ES-I3 (cell line): ENCODE results near the gene RBBP8NL.
"Not testable (repeated sequence)": the region's sequence is repeated elsewhere in the genome, so short reads cannot be mapped to it uniquely, and the experiment has no call there.

ENCODE experiments used
- H3K36me3 ChIP-seq: 2 replicates; pipeline ENCODE4 v1.6.1; 2013; ENCODE audit warnings: mild to moderate bottlenecking, low read length, control low read depth, moderate library complexity; ENCODE audit not compliant: insufficient read depth
- H3K4me1 ChIP-seq: 2 replicates; pipeline ENCODE4 v1.6.1; 2013; ENCODE audit warnings: mild to moderate bottlenecking, control low read depth, low read length; ENCODE audit not compliant: insufficient read depth
- H3K9ac ChIP-seq: 2 replicates; pipeline ENCODE4 v1.6.1; 2013; ENCODE audit warnings: low read depth, mild to moderate bottlenecking, low read length, moderate library complexity
- H3K9me3 ChIP-seq: 2 replicates; pipeline ENCODE4 v1.6.1; 2013; ENCODE audit warnings: mild to moderate bottlenecking, low read length, moderate library complexity; ENCODE audit not compliant: control insufficient read depth, insufficient read depth

Gene RBBP8NL

GRCh38 chr20:62437927-62438326 is 10.6 kb upstream of the RBBP8NL start:
- H3K36me3 ChIP-seq, result no peaks in the 10 kb centered on the region
- no peak overlapping the region for H3K9ac ChIP-seq
- H3K9me3 ChIP-seq, result no peaks in the 10 kb centered on the region; the same call in 1 of the 2 replicates
- no peaks in the 10 kb centered on the region for H3K4me1 ChIP-seq

- H3K9me3 ChIP-seq, result no peaks in the 10 kb centered on the region; the same call in 1 of the 2 replicates
- H3K36me3 ChIP-seq, result no peaks in the 10 kb centered on the region
- H3K4me1 ChIP-seq, result no peaks in the 10 kb centered on the region
- H3K9ac ChIP-seq, result no peak overlapping the region
Observed at GRCh38 chr20:62437496-62437895, 10.2 kb upstream of the RBBP8NL start.

GRCh38 chr20:62436692-62437091 is 9.4 kb upstream of the RBBP8NL start:
- no peaks in the 10 kb centered on the region for H3K36me3 ChIP-seq
- no peak overlapping the region for H3K9ac ChIP-seq
- no peaks in the 10 kb centered on the region for H3K4me1 ChIP-seq
- no peaks in the 10 kb centered on the region; the same call in 1 of the 2 replicates for H3K9me3 ChIP-seq

- H3K4me1 ChIP-seq, result no peaks in the 10 kb centered on the region
- no peaks in the 10 kb centered on the region for H3K36me3 ChIP-seq
- H3K9me3 ChIP-seq, result no peaks in the 10 kb centered on the region; the same call in 1 of the 2 replicates
- H3K9ac ChIP-seq, result no peak overlapping the region
Observed at GRCh38 chr20:62433658-62434497, 6.5 kb upstream of the RBBP8NL start.

GRCh38 chr20:62430866-62431447 is 3.6 kb upstream of the RBBP8NL start:
- H3K9ac ChIP-seq, result no peak overlapping the region
- H3K4me1 ChIP-seq, result no peaks in the 10 kb centered on the region
- H3K9me3 ChIP-seq, result no peaks in the 10 kb centered on the region; the same call in 1 of the 2 replicates
- H3K36me3 ChIP-seq, result no peaks in the 10 kb centered on the region

GRCh38 chr20:62430311-62430853 is 3.0 kb upstream of the RBBP8NL start:
- Histone ChIP-seq H3K9me3 (no peaks in the 10 kb centered on the region; the same call in 1 of the 2 replicates), H3K36me3 (no peaks in the 10 kb centered on the region), H3K9ac (no peak overlapping the region), H3K4me1 (no peaks in the 10 kb centered on the region)

GRCh38 chr20:62429455-62430310 is 2.3 kb upstream of the RBBP8NL start:
- Histone ChIP-seq H3K4me1 (no peaks in the 10 kb centered on the region), H3K9me3 (no peaks in the 10 kb centered on the region), H3K9ac (no peak overlapping the region), H3K36me3 (no peaks in the 10 kb centered on the region)

GRCh38 chr20:62428396-62429295 is 1.3 kb upstream of the RBBP8NL start:
- Histone ChIP-seq H3K9me3 (no peaks in the 10 kb centered on the region), H3K36me3 (no peaks in the 10 kb centered on the region), H3K9ac (no peak overlapping the region), H3K4me1 (no peaks in the 10 kb centered on the region)

GRCh38 chr20:62428002-62428372 is 648 bp upstream of the RBBP8NL start:
- no peaks in the 10 kb centered on the region for H3K36me3 ChIP-seq
- no peaks in the 10 kb centered on the region for H3K4me1 ChIP-seq
- no peaks in the 10 kb centered on the region for H3K9me3 ChIP-seq

GRCh38 chr20:62426699-62427131 is 624 bp downstream of the RBBP8NL start:
- no peaks in the 10 kb centered on the region for H3K36me3 ChIP-seq
- H3K4me1 ChIP-seq, result no peaks in the 10 kb centered on the region
- H3K9me3 ChIP-seq, result no peaks in the 10 kb centered on the region
- no peak overlapping the region for H3K9ac ChIP-seq

More at GRCh38 chr20:62428002-62428372, 648 bp upstream of the RBBP8NL start:
- H3K9ac ChIP-seq, result no peak overlapping the region

GRCh38 chr20:62426059-62426348 is 1.3 kb downstream of the RBBP8NL start:
- not testable (repeated sequence) for H3K36me3 ChIP-seq, H3K9ac ChIP-seq, H3K9me3 ChIP-seq, H3K4me1 ChIP-seq

- Histone ChIP-seq H3K36me3 (no peaks in the 10 kb centered on the region), H3K4me1 (no peaks in the 10 kb centered on the region), H3K9me3 (no peaks in the 10 kb centered on the region), H3K9ac (no peak overlapping the region)
Observed at GRCh38 chr20:62425281-62426058, 1.9 kb downstream of the RBBP8NL start.
